Measurements from ENCODE around the gene LRRC72.

DNA sequence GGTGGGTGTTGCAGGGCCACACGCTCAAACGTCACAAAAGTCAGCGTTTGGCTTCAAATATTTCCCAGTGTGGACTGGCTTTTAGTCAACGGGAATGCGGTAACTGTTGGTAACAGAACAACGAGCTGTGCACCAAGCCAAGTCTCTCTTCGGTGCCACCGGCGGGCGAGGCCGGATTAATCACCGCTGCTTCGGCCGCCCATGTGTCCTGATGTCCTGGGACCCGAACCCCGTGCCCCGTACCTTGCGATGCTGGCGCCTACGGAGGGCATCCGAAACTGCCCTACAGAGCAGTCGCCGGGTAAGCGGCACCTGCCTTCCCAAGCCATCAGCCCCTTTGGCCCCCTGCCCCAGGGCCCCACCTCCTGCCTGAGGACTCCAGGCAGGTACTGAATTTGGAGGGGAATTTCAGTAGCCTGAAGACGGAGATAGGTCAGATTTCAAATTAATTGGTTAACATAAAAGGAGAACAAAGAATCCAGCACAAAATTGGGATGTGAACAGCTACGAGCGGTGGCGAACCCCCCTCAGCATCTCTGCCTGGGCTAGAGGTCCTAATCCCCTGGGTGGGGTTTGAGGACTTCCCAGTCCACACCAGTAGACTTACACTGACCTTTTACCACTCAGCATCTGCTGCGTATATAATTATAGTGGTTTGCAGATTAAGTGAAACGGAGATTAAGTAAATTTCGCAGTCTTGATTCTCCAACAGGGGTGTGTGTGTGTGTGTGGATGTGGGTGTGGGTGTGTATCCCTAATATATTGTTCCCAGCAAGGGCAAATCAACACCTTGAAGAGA is at the start of gene LRRC72:
- TF ChIP-seq ZNF274 (IDR thresholded peaks at IDR 0.05; ENCODE audit: low read depth, low read length) (no peak), YY1 (IDR thresholded peaks at IDR 0.05; ENCODE audit: insufficient read depth, insufficient read length) (no peak)
